ENCODE measurements around the gene MIOX.
A peak's percentile ranks its signal among the peaks of the same experiment; 100 is the strongest.

Gene MIOX

GRCh38 chr22:50525104-50525857 is 38.6 kb downstream of the MIOX start, which contains the start of gene SCO2 (continued):
- TF ChIP-seq PATZ1 (tag by site-specific recombination; IDR thresholded peaks at IDR 0.05) (peak; percentile 82), KLF16 (tag by site-specific recombination; IDR thresholded peaks at IDR 0.05) (peak; percentile 36; the same call in 1 of the 2 replicates), ZBTB20 (tag by site-specific recombination; IDR thresholded peaks at IDR 0.05) (peak; percentile 81), ZNF639 (tag by site-specific recombination; IDR thresholded peaks at IDR 0.05) (no peak; the same call in 1 of the 2 replicates), ZNF843 (tag by site-specific recombination; IDR thresholded peaks at IDR 0.05) (no peak; the same call in 1 of the 2 replicates), ZNF394 (tag by site-specific recombination; IDR thresholded peaks at IDR 0.05; ENCODE audit: borderline replicate concordance) (peak; percentile 69; the same call in 1 of the 2 replicates), SETDB1 (IDR thresholded peaks at IDR 0.05; ENCODE audit: insufficient read length, low read length) (no peak), ZFHX2 (tag by site-specific recombination; conservative IDR thresholded peaks at IDR 0.05) (peak; percentile 95), KLF7 (tag by site-specific recombination; IDR thresholded peaks at IDR 0.05; ENCODE audit: borderline replicate concordance) (peak; percentile 47; the same call in 1 of the 2 replicates), ZNF366 (tag by site-specific recombination; conservative IDR thresholded peaks at IDR 0.05) (no peak), GLIS1 (tag by site-specific recombination; IDR thresholded peaks at IDR 0.05) (peak; percentile 94), BCL11B (tag by site-specific recombination; IDR thresholded peaks at IDR 0.05; ENCODE audit: low read depth) (peak; percentile 88), ZBTB17 (tag by site-specific recombination; IDR thresholded peaks at IDR 0.05) (peak; percentile 58), ZNF623 (tag by site-specific recombination; IDR thresholded peaks at IDR 0.05) (0 out of 2 replicates have a peak, but pooled peaks have one; percentile 9), ZNF510 (tag by site-specific recombination; IDR thresholded peaks at IDR 0.05; ENCODE audit: insufficient replicate concordance) (no peak), WT1 (tag by site-specific recombination; IDR thresholded peaks at IDR 0.05) (no peak; the same call in 1 of the 2 replicates), ZBTB11 (tag by site-specific recombination; conservative IDR thresholded peaks at IDR 0.05; ENCODE audit: low read depth) (no peak), ZNF561 (tag by site-specific recombination; IDR thresholded peaks at IDR 0.05; ENCODE audit: borderline replicate concordance) (peak; percentile 48), SP7 (tag by site-specific recombination; IDR thresholded peaks at IDR 0.05) (peak; percentile 74), BCL11A (tag by site-specific recombination; IDR thresholded peaks at IDR 0.05; ENCODE audit: low read depth) (peak; percentile 74; the same call in 1 of the 2 replicates), HOXD13 (CRISPR knock-in tag; IDR thresholded peaks at IDR 0.05; ENCODE audit: borderline replicate concordance) (0 out of 2 replicates have a peak, but pooled peaks have one; percentile 19), ZNF768 (tag by site-specific recombination; IDR thresholded peaks at IDR 0.05) (0 out of 2 replicates have a peak, but pooled peaks have one; percentile 17), ZXDB (tag by site-specific recombination; IDR thresholded peaks at IDR 0.05) (peak; percentile 92), PRDM10 (tag by site-specific recombination; IDR thresholded peaks at IDR 0.05) (peak; percentile 18; the same call in 1 of the 2 replicates)

Data from HEK293 (cell line).